ENCODE measurements around the gene RAB12.
"Not testable (repeated sequence)": the region's sequence is repeated elsewhere in the genome, so short reads cannot be mapped to it uniquely, and the experiment has no call there.

Gene RAB12

GRCh38 chr18:8625461-8626092 is 16.3 kb downstream of the RAB12 start:
- Mint-ChIP-seq H3K36me3 (peaks cover 43% of the 10 kb centered on the region), H3K4me1 (peaks cover 26% of the 10 kb centered on the region), H3K4me3 (no peak overlapping the region), H3K9me3 (peaks cover 5% of the 10 kb centered on the region), H3K27ac (no peak overlapping the region)
- DNase-seq (ENCODE audit: low spot score in 2 of 2) = no peak
- no peak for ATAC-seq

- Mint-ChIP-seq H3K36me3 (peaks cover 48% of the 10 kb centered on the region), H3K4me1 (peaks cover 22% of the 10 kb centered on the region), H3K4me3 (no peak overlapping the region), H3K9me3 (peaks cover 5% of the 10 kb centered on the region), H3K27ac (no peak overlapping the region)
- DNase-seq (ENCODE audit: low spot score in 2 of 2) (no peak), ATAC-seq (no peak)
Measured at GRCh38 chr18:8626414-8627106, 17.3 kb downstream of the RAB12 start.

DNA sequence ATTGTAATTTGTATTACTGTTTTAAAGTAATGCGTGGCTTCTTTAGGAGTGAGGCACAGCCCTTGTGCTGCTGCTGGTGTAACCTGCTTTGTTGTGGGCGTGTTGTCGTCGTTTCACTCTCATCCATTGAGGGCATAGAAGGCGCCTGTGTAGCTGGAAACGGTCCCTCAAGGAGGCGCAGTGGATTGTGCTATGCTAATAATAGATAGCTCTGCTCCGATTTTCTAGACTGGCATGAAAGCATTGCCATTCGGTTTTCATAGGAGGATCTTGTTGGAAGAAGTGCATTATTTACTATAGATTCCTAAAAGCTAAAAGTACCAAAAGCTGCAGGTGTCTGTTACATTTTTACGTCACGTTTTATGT is 17.9 kb downstream of the RAB12 start:
- peaks cover 48% of the 10 kb centered on the region for H3K36me3 Mint-ChIP-seq
- H3K9me3 Mint-ChIP-seq = peaks cover 3% of the 10 kb centered on the region
- H3K4me3 Mint-ChIP-seq = no peak overlapping the region
- H3K4me1 Mint-ChIP-seq = peaks cover 20% of the 10 kb centered on the region
- ATAC-seq (no peak), DNase-seq (ENCODE audit: low spot score in 2 of 2) (no peak)
- no peak overlapping the region for H3K27ac Mint-ChIP-seq

DNA sequence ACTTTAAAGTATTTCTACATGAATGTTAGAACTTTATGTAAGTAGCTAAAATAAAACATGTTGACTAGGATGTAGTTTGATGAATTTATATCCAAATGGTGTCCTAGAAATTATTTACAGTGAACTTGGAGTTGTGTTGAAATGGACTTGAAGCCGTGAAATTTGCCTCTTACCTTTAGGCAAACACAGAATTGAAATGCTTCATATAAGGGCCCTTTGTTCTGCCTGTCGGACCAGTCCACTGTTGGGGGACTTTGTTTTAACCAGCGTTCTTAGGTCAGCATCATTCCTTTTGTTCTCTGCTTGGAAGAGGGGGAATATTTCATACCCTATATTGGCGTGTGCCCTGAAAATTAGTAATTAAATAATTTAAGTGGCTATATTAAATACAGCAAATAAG is 18.3 kb downstream of the RAB12 start:
- no peak for ATAC-seq
- Mint-ChIP-seq H3K9me3 (no peaks in the 10 kb centered on the region), H3K4me3 (no peak overlapping the region), H3K36me3 (peaks cover 49% of the 10 kb centered on the region), H3K4me1 (peaks cover 15% of the 10 kb centered on the region), H3K27ac (no peak overlapping the region)
- no peak for DNase-seq (ENCODE audit: low spot score in 2 of 2)

DNA sequence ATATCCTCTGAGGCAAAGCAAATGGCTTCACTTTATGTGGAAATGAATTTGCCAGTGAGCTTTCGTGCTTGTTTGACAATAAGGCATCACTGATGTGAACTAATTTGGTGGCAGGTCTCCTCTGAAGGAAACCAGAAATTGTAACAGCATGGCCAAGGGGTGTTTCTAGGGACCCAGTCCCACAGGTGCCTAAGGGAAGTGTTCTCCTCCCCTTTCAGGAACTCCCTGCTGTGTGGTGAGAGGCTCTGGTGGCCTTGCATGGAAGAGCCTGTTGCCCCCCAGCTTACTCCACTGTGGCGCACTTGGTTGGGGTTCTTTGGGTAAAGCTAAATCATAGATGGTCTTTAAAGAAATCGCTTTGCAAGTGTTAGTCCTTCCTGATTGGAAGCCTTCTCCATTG is 20.4 kb downstream of the RAB12 start:
- Mint-ChIP-seq H3K36me3 (peaks cover 68% of the 10 kb centered on the region), H3K27ac (no peak overlapping the region)
- ATAC-seq = no peak

GRCh38 chr18:8630546-8630945 is 21.3 kb downstream of the RAB12 start:
- DNase-seq (ENCODE audit: low spot score in 2 of 2) = no peak
- H3K36me3 Mint-ChIP-seq = peaks cover 68% of the 10 kb centered on the region
- H3K4me1 Mint-ChIP-seq = no peaks in the 10 kb centered on the region
- no peaks in the 10 kb centered on the region for H3K9me3 Mint-ChIP-seq
- H3K27ac Mint-ChIP-seq = no peak overlapping the region
- no peak overlapping the region for H3K4me3 Mint-ChIP-seq
- ATAC-seq = no peak

More for the DNA sequence above, 20.4 kb downstream of the RAB12 start:
- H3K4me3 Mint-ChIP-seq = no peak overlapping the region
- H3K9me3 Mint-ChIP-seq = no peaks in the 10 kb centered on the region
- H3K4me1 Mint-ChIP-seq = no peaks in the 10 kb centered on the region
- DNase-seq (ENCODE audit: low spot score in 2 of 2) = no peak

DNA sequence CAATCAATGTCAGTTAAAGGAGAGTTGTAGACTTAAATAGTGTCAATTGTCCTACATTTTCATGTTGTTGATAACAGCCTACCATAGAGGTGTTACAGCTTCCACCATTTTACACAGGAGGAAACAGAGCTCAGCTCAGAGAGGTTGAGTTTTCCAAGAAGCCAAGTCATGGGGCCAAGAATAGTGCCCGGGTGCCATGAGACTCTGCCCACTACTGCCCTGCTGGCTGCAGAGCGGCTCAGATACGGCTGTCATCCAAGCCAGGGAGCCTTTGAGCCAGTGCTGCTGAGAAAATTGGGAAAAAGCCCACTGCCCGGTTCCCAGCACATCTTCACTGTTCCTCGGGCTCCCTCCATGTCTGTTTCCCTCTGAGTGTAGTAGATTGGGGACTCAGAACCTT is 22.0 kb downstream of the RAB12 start:
- ATAC-seq (no peak), DNase-seq (ENCODE audit: low spot score in 2 of 2) (no peak)
- Mint-ChIP-seq H3K36me3 (peaks cover 68% of the 10 kb centered on the region), H3K27ac (no peak overlapping the region), H3K4me3 (no peak overlapping the region), H3K9me3 (no peaks in the 10 kb centered on the region), H3K4me1 (no peaks in the 10 kb centered on the region)

DNA sequence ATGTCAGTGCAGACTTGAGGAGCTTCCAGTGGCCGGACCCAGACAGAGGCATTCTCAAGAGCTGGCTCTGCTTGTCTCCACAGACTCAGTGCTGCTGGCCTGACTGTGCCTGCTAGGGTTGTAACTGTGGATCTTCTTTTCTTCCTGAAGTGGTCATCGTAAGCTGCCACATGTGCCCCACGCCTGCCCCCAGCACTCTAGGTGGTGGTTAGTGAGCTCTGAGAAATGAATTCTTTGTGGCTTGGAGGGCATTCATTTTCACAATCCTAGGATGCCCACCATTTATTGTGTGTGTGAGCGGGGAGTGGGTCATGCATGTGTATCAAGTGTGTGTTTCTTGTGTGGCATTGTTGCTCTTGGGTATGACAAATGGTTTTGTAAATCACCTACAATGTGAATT is 23.1 kb downstream of the RAB12 start:
- Mint-ChIP-seq H3K36me3 (peaks cover 68% of the 10 kb centered on the region), H3K4me3 (no peak overlapping the region), H3K9me3 (no peaks in the 10 kb centered on the region), H3K4me1 (no peaks in the 10 kb centered on the region), H3K27ac (no peak overlapping the region)
- ATAC-seq = no peak
- no peak for DNase-seq (ENCODE audit: low spot score in 2 of 2)

GRCh38 chr18:8634508-8634907 is 25.3 kb downstream of the RAB12 start:
- DNase-seq (ENCODE audit: low spot score in 2 of 2) = no peak
- no peak overlapping the region for H3K4me3 Mint-ChIP-seq
- H3K9me3 Mint-ChIP-seq = no peaks in the 10 kb centered on the region
- no peak overlapping the region for H3K27ac Mint-ChIP-seq
- no peak for ATAC-seq
- peaks cover 85% of the 10 kb centered on the region for H3K36me3 Mint-ChIP-seq
- H3K4me1 Mint-ChIP-seq = no peaks in the 10 kb centered on the region

DNA sequence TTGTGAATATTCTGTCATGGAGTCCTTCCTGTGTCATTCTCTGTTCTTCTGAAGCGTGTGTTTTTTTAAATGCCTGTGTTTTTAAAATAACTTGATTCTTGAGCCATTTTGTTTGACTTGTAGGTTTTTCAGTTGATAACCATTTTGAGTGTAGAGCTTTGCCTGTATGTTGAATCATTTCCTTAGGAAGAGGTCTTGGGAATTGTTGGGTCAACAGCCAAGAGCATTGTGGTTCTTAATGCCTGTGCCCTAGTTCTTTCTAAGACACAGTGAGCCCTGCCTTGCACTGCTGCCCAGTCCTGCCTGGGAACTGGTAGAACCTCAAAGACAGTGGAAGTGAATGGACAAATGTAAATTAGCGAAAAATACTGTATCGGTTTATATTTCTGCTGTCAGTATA is 25.9 kb downstream of the RAB12 start:
- no peak for ATAC-seq
- Mint-ChIP-seq H3K4me1 (no peaks in the 10 kb centered on the region), H3K36me3 (peaks cover 90% of the 10 kb centered on the region), H3K4me3 (no peak overlapping the region), H3K27ac (no peak overlapping the region), H3K9me3 (no peaks in the 10 kb centered on the region)
- no peak for DNase-seq (ENCODE audit: low spot score in 2 of 2)

DNA sequence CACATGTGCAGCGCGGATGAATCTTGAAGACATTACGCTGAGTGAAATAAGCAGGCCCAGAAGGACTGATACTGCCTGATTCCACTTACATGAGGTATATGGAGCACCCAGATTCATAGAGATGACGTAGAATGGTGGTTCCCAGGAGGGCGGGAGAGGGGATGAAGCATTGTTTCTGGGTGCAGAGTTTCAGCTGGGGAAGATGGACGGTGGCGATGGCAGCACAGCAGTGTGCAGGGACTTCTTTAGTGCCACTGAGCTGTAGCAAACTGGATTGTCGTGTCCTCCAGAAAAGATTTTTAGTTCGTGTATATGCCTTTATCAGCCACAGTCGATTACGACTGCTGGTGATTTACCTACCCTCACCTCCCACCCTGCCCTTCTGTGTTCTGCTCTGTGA is 30.5 kb downstream of the RAB12 start:
- peaks cover 6% of the 10 kb centered on the region for H3K4me1 Mint-ChIP-seq
- peaks cover 63% of the 10 kb centered on the region for H3K36me3 Mint-ChIP-seq
- DNase-seq (ENCODE audit: low spot score in 2 of 2) (no peak), ATAC-seq (no peak)
- no peak overlapping the region for H3K27ac Mint-ChIP-seq
- H3K4me3 Mint-ChIP-seq = no peak overlapping the region
- H3K9me3 Mint-ChIP-seq = no peaks in the 10 kb centered on the region

- H3K4me1 Mint-ChIP-seq = peaks cover 6% of the 10 kb centered on the region
- H3K9me3 Mint-ChIP-seq = no peaks in the 10 kb centered on the region
- ATAC-seq (no peak), DNase-seq (ENCODE audit: low spot score in 2 of 2) (no peak)
- no peak overlapping the region for H3K4me3 Mint-ChIP-seq
- H3K36me3 Mint-ChIP-seq = peaks cover 26% of the 10 kb centered on the region
- no peak overlapping the region for H3K27ac Mint-ChIP-seq
Measured at GRCh38 chr18:8643326-8643878, 34.2 kb downstream of the RAB12 start.

GRCh38 chr18:8647359-8647758 is 38.1 kb downstream of the RAB12 start:
- H3K4me1 Mint-ChIP-seq; H3K27ac Mint-ChIP-seq; H3K36me3 Mint-ChIP-seq; DNase-seq (ENCODE audit: low spot score in 2 of 2); H3K9me3 Mint-ChIP-seq; H3K4me3 Mint-ChIP-seq; ATAC-seq: not testable (repeated sequence)

GRCh38 chr18:8651478-8652261 is 42.4 kb downstream of the RAB12 start:
- H3K9me3 Mint-ChIP-seq; H3K4me1 Mint-ChIP-seq; ATAC-seq; H3K4me3 Mint-ChIP-seq; DNase-seq (ENCODE audit: low spot score in 2 of 2); H3K27ac Mint-ChIP-seq; H3K36me3 Mint-ChIP-seq: not testable (repeated sequence)

GRCh38 chr18:8654503-8655451 is 45.5 kb downstream of the RAB12 start:
- DNase-seq (ENCODE audit: low spot score in 2 of 2) = no peak
- no peaks in the 10 kb centered on the region for H3K36me3 Mint-ChIP-seq
- no peak overlapping the region for H3K27ac Mint-ChIP-seq
- no peak for ATAC-seq
- no peak overlapping the region for H3K4me3 Mint-ChIP-seq
- H3K4me1 Mint-ChIP-seq = no peaks in the 10 kb centered on the region
- H3K9me3 Mint-ChIP-seq = no peaks in the 10 kb centered on the region

All from stimulated activated effector memory CD8-positive, alpha-beta T cell treated with anti-CD3 and anti-CD28 coated beads, Interleukin-12 subunit alpha, Interleukin-12 subunit beta, amount 100 ng/mL, for 72 hours (primary cell).